Measurements from ENCODE around the gene LONRF3. TPM values are rescaled to one million over a fixed set of nuclear protein-coding genes. Genes with fewer than 3 reads are reported as not detected.
A peak's percentile ranks its signal among the peaks of the same experiment; 100 is the strongest.

The LONRF3 gene
- total and polyA plus RNA-seq, 4 donors = 2.8 to 8.4 (median 4.2) TPM

- Histone ChIP-seq H3K9me3 (ENCODE audit: control insufficient read depth, low read length) (no peaks in the 10 kb centered on the region), H3K27me3 (ENCODE audit: control insufficient read depth in 1 of 2, insufficient read depth in 2 of 2, low read length in 1 of 2) (no peaks in the 10 kb centered on the region), H3K36me3 (ENCODE audit: control insufficient read depth in 1 of 2, insufficient read depth in 2 of 2, low read length in 1 of 2) (no peaks in the 10 kb centered on the region), H3K4me1 (ENCODE audit: control insufficient read depth in 1 of 2, insufficient read depth in 2 of 2, low read length in 2 of 2) (no peaks in the 10 kb centered on the region), H3K4me3 (ENCODE audit: low read length in 2 of 2) (no peak overlapping the region), H3K27ac (ENCODE audit: low read depth in 1 of 2, low read length in 2 of 2) (no peak overlapping the region)
- ATAC-seq (ENCODE audit: low FRiP score) = no peak
- 81 to 96% methylated on average over 7 of the region's 7 CpGs for WGBS, 2 donors
- intact Hi-C loops (cut with DNase I) = no loop called here
- no peak for DNase-seq
Measured at GRCh38 chrX:119063428-119063827, 89.0 kb downstream of the LONRF3 start.

DNA sequence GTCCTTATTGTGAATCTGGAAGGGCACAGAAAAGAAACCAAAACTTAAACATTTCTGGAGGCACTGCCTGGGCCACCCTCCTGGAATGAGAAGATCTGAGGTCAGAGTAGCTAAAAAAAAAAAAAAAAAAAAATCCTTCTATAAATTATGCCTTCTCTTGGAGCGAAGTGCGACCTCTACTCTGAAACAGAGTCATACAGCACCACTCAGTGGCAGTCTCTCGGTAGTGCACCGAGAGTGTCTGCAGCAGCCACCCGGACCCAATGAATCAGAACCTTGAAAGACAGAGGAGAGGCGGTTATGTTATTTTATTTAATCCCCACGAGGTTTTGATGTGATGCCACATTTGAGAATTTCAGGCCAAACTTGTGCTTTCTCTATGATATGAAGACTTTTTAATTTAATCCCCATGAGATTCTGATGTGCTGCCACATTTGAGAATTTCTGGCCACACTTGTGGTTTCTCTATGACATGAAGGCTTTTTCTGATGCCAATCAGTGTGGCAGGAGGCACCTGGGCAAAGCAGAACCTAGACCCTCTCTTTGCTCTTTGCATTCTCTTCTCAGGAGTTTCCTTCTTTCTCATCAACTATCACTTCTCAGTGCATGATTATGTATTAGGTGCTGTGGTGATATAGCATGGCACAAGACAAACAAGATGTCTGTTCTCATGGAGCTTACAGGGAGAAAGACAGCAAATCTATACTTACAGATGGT lies 92.8 kb downstream of the LONRF3 start:
- H3K27ac ChIP-seq (ENCODE audit: low read depth in 1 of 2, low read length in 2 of 2) = no peak overlapping the region
- no peaks in the 10 kb centered on the region for H3K27me3 ChIP-seq (ENCODE audit: control insufficient read depth in 1 of 2, insufficient read depth in 2 of 2, low read length in 1 of 2)
- 0 to 4% methylated on average over 7 of the region's 7 CpGs for WGBS, 2 donors
- H3K4me3 ChIP-seq (ENCODE audit: low read length in 2 of 2) = no peak overlapping the region
- no peaks in the 10 kb centered on the region for H3K4me1 ChIP-seq (ENCODE audit: control insufficient read depth in 1 of 2, insufficient read depth in 2 of 2, low read length in 2 of 2)
- ATAC-seq (ENCODE audit: low FRiP score) (peak; percentile 75), DNase-seq (peak; percentile 66 to 84)
- no peaks in the 10 kb centered on the region for H3K9me3 ChIP-seq (ENCODE audit: control insufficient read depth, low read length)
- no peaks in the 10 kb centered on the region for H3K36me3 ChIP-seq (ENCODE audit: control insufficient read depth in 1 of 2, insufficient read depth in 2 of 2, low read length in 1 of 2)
- intact Hi-C loops (cut with DNase I) = loop anchor here (2.0 to 5.0 kb wide), 3 partner anchors 60 to 220 kb away; no protein-coding TSS in a partner anchor

Other genes starting within 250 kb of the LONRF3 start
- 10 to 100 TPM; 90.1 to 92.5 TPM for gene IL13RA1, start 247.0 kb upstream of the LONRF3 start, total RNA-seq
- 10 to 100 TPM; 45.8 to 57.7 TPM for gene IL13RA1, start 247.0 kb upstream of the LONRF3 start, polyA plus RNA-seq
- under 1 TPM in 1 of 2 donors, not detected in 1; 0.15 TPM for gene ZCCHC12, start 150.8 kb upstream of the LONRF3 start, total RNA-seq
- gene ZCCHC12, start 150.8 kb upstream of the LONRF3 start, polyA plus RNA-seq = not detected
- gene CT47C1, start 98.4 kb downstream of the LONRF3 start, total RNA-seq = not detected
- gene CT47C1, start 98.4 kb downstream of the LONRF3 start, polyA plus RNA-seq = not detected
- gene KIAA1210, start 153.2 kb downstream of the LONRF3 start, total RNA-seq = not detected
- gene KIAA1210, start 153.2 kb downstream of the LONRF3 start, polyA plus RNA-seq = not detected

All from aorta (tissue), 5 donors.